ENCODE data around the gene NBPF14.
"Not testable (repeated sequence)": the region's sequence is repeated elsewhere in the genome, so short reads cannot be mapped to it uniquely, and the experiment has no call there.

- TF ChIP-seq CTCF (conservative IDR thresholded peaks at IDR 0.05); ZFX (IDR thresholded peaks at IDR 0.05): not testable (repeated sequence)
Measured at GRCh38 chr1:148591098-148591497, 4.7 kb downstream of the NBPF14 start.

Measured in C4-2B (cell line).